Retinal pigment epithelial cell (primary cell): ENCODE results near the gene ASAP3.
A peak's percentile ranks its signal among the peaks of the same experiment; 100 is the strongest.

Experiments used
- DNase-seq: peaks from one replicate; pipeline ENCODE4 v3.0.0-alpha.2; 2010; ENCODE audit warnings: low read depth
- H3K4me3 ChIP-seq: 2 replicates; pipeline ENCODE4 v1.5.1; 2011; ENCODE audit warnings: mild to moderate bottlenecking, low read length, control low read depth, moderate library complexity
- TF ChIP-seq, protein P1 (sequence below): conservative IDR thresholded peaks from 2 replicates; pipeline ENCODE4 v1.5.1; 2011; ENCODE audit warnings: low read depth, low read length, control low read depth, inconsistent platforms

Gene ASAP3

DNA sequence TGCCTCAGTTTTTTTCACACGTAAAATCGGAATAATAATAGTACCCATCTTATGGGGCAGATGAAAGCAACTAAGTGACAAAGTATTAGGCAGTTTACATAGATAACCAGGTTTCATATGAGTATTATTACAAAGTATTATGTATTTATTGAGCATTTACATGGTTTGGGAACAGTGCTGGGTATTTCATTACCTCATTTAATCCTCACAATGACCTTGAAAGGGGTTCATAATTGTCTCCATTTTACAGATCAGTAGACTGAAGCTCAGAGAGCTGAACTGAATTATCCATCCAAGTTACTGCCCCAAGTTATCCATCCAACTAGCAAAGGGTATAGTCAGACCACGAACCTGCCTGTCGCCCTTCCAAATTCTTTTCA, 80.6 kb downstream of the ASAP3 start:
- no peak overlapping the region for H3K4me3 ChIP-seq
- no peak for DNase-seq
- TF ChIP-seq, protein P1, sequence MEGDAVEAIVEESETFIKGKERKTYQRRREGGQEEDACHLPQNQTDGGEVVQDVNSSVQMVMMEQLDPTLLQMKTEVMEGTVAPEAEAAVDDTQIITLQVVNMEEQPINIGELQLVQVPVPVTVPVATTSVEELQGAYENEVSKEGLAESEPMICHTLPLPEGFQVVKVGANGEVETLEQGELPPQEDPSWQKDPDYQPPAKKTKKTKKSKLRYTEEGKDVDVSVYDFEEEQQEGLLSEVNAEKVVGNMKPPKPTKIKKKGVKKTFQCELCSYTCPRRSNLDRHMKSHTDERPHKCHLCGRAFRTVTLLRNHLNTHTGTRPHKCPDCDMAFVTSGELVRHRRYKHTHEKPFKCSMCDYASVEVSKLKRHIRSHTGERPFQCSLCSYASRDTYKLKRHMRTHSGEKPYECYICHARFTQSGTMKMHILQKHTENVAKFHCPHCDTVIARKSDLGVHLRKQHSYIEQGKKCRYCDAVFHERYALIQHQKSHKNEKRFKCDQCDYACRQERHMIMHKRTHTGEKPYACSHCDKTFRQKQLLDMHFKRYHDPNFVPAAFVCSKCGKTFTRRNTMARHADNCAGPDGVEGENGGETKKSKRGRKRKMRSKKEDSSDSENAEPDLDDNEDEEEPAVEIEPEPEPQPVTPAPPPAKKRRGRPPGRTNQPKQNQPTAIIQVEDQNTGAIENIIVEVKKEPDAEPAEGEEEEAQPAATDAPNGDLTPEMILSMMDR = no peak

DNA sequence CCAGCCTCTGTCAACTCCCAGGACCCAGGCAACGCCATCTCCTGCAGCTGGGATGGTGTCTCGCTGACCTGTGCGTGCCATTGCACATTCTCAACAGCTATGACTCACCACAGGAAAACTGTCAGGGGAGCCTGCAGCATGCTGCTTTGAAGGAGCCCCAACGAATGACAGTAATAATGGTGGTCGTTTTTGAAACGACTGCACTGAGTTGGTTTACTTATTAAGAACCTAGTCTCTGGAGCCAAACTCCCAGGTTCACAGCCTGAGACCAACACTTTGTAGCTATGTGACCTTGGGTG, 81.0 kb downstream of the ASAP3 start:
- TF ChIP-seq, protein P1 = no peak
- peak; percentile 41 for DNase-seq
- no peak overlapping the region for H3K4me3 ChIP-seq

DNA sequence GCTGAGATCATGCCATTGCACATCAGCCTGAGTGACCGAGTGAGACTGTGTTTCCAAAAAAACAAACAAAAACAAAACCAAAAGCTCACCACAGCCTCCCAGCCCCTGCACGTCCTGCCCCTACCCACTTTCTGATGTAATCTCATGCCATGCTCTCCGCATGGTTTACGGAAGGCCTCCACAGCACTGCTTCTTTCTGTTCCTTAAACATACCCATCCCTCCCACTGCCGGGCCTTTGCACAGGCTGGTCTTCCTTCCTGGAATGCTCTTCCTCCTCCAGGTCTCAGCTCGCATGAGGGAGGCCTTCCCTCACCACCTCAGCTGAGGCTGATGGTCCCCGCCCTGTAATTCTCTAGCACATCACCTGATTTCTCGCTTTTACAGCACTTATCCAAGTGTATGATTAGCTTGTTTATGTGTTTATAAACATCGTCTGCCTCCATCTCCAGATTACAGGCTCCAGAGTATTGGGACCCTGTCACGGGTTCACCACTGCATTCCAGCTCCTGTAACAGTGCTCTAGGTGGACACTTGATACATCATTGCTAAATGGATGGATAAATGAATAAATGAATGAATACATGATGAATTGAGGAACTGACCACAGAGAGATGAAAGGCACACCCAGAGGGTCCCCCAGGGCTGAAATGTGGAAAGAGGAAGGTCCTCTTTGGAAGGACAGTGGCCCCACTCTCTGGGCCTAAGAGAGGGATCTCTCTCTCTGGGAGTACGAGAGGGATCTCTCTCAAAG, 81.5 kb downstream of the ASAP3 start:
- DNase-seq = no peak
- TF ChIP-seq, protein P1 = no peak
- H3K4me3 ChIP-seq = no peak overlapping the region

DNA sequence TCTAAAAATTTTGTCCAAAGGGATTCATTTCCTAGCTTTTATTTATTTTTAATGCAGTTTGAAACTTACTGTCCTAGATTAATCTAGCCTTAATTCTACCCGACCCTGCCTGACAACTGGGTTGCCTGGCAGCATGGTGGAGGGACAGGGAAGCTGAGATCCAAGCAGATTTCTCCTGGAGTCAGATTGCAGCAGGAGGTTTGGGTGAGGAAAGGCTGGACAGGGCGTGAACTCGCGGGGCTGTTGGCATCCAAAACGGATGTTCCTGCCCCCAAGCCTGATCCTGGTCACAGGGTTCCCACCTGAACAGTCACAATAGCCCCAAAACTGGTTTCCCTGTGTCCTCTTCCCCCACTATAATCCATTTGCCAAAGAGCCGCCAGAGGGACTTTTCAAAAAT, 82.7 kb downstream of the ASAP3 start:
- no peak overlapping the region for H3K4me3 ChIP-seq
- TF ChIP-seq, protein P1 = no peak
- DNase-seq = no peak

DNA sequence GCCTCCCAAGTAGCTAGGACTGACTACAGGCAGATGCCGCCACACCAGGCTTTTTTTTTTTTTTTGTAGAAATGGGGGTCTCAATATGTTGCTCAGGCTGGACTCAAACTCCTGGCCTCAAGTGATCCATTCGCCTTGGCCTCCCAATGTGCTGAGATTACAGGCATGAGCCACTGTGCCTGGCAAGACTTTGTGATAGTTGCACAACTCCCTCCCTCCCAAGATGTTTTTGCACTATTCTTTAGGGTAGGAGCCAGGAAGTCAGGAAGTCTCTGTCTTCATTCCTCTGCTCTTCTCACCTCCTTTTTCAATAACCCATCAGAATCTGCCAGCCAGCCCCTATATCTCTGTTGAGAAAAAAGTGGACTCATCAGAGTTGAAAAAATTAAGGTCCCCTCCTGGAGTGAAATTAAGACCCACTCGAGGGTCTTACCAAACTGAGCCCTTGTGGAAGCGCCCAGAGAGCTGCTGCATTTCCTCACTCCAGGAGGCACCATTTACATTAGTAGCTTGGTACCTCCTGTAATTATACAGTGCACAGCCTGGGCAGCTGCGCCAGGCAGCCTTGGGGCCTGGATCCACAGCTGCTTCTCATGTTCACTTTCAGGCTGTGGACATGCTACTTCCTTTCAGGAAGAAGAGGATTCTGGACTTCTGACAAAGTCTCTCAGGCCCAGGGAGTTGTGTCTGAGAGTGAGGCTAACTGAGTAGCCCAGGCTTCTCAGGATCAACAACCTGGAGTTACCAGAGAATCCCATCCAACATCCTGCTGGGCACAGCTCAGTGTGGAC, 83.5 kb downstream of the ASAP3 start:
- no peak for DNase-seq
- H3K4me3 ChIP-seq = no peak overlapping the region
- TF ChIP-seq, protein P1 = no peak

DNA sequence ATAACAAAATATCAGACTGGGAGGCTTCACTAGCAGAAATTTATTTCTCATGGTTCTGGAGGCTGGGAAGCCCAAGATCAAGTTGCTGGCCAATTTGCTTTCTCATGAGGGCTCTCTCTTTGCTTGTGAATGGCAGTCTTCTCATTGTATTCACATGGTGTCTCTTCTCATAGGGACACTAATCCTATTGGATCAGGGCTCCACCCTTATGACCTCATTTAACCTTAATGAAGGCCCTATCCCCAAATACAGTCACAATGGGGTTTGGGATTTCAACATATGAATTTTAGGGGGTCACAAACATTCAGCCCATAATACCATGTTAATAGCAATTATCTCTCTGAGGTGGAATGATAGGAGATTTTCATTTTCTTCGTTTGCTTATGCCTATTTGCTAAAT, 84.8 kb downstream of the ASAP3 start:
- TF ChIP-seq, protein P1 = no peak
- no peak for DNase-seq
- H3K4me3 ChIP-seq = no peak overlapping the region

DNA sequence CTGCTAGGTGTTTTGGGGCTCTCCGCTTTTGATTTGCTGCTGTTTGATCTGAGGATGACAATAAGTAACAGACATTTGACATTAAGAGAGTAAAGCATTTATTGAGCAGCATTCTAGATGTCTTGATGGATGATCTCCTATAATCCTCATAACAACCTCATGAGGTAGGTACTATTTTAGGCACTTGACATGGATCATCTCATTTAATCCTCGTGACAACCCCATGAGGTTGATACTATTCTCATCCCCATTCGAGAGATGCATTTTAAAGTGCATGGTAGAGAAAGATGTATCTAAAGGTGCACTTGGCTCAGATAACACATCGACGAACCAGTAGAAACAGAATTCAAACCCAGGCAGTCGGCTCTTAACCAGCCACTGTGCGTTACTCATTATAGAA, 86.1 kb downstream of the ASAP3 start:
- TF ChIP-seq, protein P1 = no peak
- DNase-seq = no peak
- H3K4me3 ChIP-seq = no peak overlapping the region
